ENCODE measurements around the gene NUP188. TPM values are rescaled to one million over a fixed set of nuclear protein-coding genes. Genes with fewer than 3 reads are reported as not detected.
A peak's percentile ranks its signal among the peaks of the same experiment; 100 is the strongest.

Gene NUP188
- total and polyA plus RNA-seq, 4 donors: 6.9 to 34.7 (median 19.2) TPM

- Histone ChIP-seq H3K4me1 (ENCODE audit: control insufficient read depth in 4 of 4, insufficient read depth in 4 of 4, low read length in 3 of 4) (peaks cover 0 to 13% (median 8%) of the 10 kb centered on the region in 4 donors), H3K27ac (ENCODE audit: low read depth in 1 of 2, low read length in 2 of 2) (no peak overlapping the region), H3K9me3 (ENCODE audit: control insufficient read depth in 4 of 4, low read length in 3 of 4) (no peaks in the 10 kb centered on the region), H3K9ac (ENCODE audit: low read depth in 1 of 2, low read length in 2 of 2) (no peak overlapping the region), H3K36me3 (ENCODE audit: control insufficient read depth in 4 of 4, insufficient read depth in 3 of 4, low read depth in 1 of 4, low read length in 3 of 4) (peaks cover 0 to 4% (median 0%) of the 10 kb centered on the region in 4 donors), H3K4me3 (ENCODE audit: low read depth in 1 of 3, low read length in 3 of 3) (no peak overlapping the region), H3K27me3 (ENCODE audit: control insufficient read depth in 4 of 4, insufficient read depth in 4 of 4, low read length in 3 of 4) (no peaks in the 10 kb centered on the region)
- WGBS: 87% methylated on average over 4 of the region's 4 CpGs
- TF ChIP-seq JUND (IDR thresholded peaks at IDR 0.05): no peak
- no peak for TF ChIP-seq FOXA1 (IDR thresholded peaks at IDR 0.05)
- no peak for TF ChIP-seq EGR1 (IDR thresholded peaks at IDR 0.05; ENCODE audit: low read depth in 2 of 2)
- TF ChIP-seq TAF1 (conservative IDR thresholded peaks at IDR 0.05): no peak
- no peak for TF ChIP-seq HNF4A (conservative IDR thresholded peaks at IDR 0.05)
- no peak for TF ChIP-seq HNF4G (IDR thresholded peaks at IDR 0.05)
- no peak for TF ChIP-seq ATF3 (IDR thresholded peaks at IDR 0.05)
- DNase-seq (ENCODE audit: low spot score): no peak
Measured at GRCh38 chr9:129023908-129024233, 76.4 kb downstream of the NUP188 start.

GRCh38 chr9:129026442-129027223 is 79.1 kb downstream of the NUP188 start:
- TF ChIP-seq YY1 (IDR thresholded peaks at IDR 0.05) (no peak), RAD21 (IDR thresholded peaks at IDR 0.05) (no peak)
- WGBS: 64% methylated on average over 17 of the region's 17 CpGs
- Histone ChIP-seq H3K4me1 (ENCODE audit: control insufficient read depth in 4 of 4, insufficient read depth in 4 of 4, low read length in 3 of 4) (peaks cover 0 to 13% (median 9%) of the 10 kb centered on the region in 4 donors), H3K9ac (ENCODE audit: low read depth in 1 of 2, low read length in 2 of 2) (peak overlapping the region in 1 of 2 donors; percentile 20), H3K27me3 (ENCODE audit: control insufficient read depth in 4 of 4, insufficient read depth in 4 of 4, low read length in 3 of 4) (no peaks in the 10 kb centered on the region), H3K4me3 (ENCODE audit: low read depth in 1 of 3, low read length in 3 of 3) (no peak overlapping the region), H3K9me3 (ENCODE audit: control insufficient read depth in 4 of 4, low read length in 3 of 4) (no peaks in the 10 kb centered on the region), H3K27ac (ENCODE audit: low read depth in 1 of 2, low read length in 2 of 2) (no peak overlapping the region), H3K36me3 (ENCODE audit: control insufficient read depth in 4 of 4, insufficient read depth in 3 of 4, low read depth in 1 of 4, low read length in 3 of 4) (no peaks in the 10 kb centered on the region)
- DNase-seq (ENCODE audit: low spot score): no peak

- Histone ChIP-seq H3K4me1 (ENCODE audit: control insufficient read depth in 4 of 4, insufficient read depth in 4 of 4, low read length in 3 of 4) (peaks cover 0 to 13% (median 9%) of the 10 kb centered on the region in 4 donors), H3K4me3 (ENCODE audit: low read depth in 1 of 3, low read length in 3 of 3) (peak overlapping the region; percentile 43 to 76 (median 53)), H3K9ac (ENCODE audit: low read depth in 1 of 2, low read length in 2 of 2) (peak overlapping the region in 1 of 2 donors; percentile 20), H3K36me3 (ENCODE audit: control insufficient read depth in 4 of 4, insufficient read depth in 3 of 4, low read depth in 1 of 4, low read length in 3 of 4) (no peaks in the 10 kb centered on the region), H3K27me3 (ENCODE audit: control insufficient read depth in 4 of 4, insufficient read depth in 4 of 4, low read length in 3 of 4) (no peaks in the 10 kb centered on the region), H3K9me3 (ENCODE audit: control insufficient read depth in 4 of 4, low read length in 3 of 4) (no peaks in the 10 kb centered on the region), H3K27ac (ENCODE audit: low read depth in 1 of 2, low read length in 2 of 2) (no peak overlapping the region)
- 41% methylated on average over 9 of the region's 9 CpGs for WGBS
- no peak for DNase-seq (ENCODE audit: low spot score)
- TF ChIP-seq EGR1 (IDR thresholded peaks at IDR 0.05; ENCODE audit: low read depth in 2 of 2) (no peak), RAD21 (IDR thresholded peaks at IDR 0.05) (no peak), MAX (IDR thresholded peaks at IDR 0.05) (no peak), FOXA2 (IDR thresholded peaks at IDR 0.05) (no peak), HNF4G (IDR thresholded peaks at IDR 0.05) (no peak), FOXA1 (IDR thresholded peaks at IDR 0.05) (no peak), TAF1 (conservative IDR thresholded peaks at IDR 0.05) (no peak), YY1 (IDR thresholded peaks at IDR 0.05) (no peak), RXRA (IDR thresholded peaks at IDR 0.05) (no peak), REST (IDR thresholded peaks at IDR 0.05) (no peak), ATF3 (IDR thresholded peaks at IDR 0.05) (no peak), NR2F2 (IDR thresholded peaks at IDR 0.05) (no peak), CTCF (IDR thresholded peaks at IDR 0.05; ENCODE audit: low read depth, low read length, missing input control) (no peak), GABPA (IDR thresholded peaks at IDR 0.05 in 1 of 2, conservative IDR thresholded peaks at IDR 0.05 in 1 of 2) (no peak), SP1 (IDR thresholded peaks at IDR 0.05) (no peak), JUND (IDR thresholded peaks at IDR 0.05) (no peak), ZBTB33 (IDR thresholded peaks at IDR 0.05) (no peak), HNF4A (conservative IDR thresholded peaks at IDR 0.05) (no peak)
Measured at GRCh38 chr9:129027224-129027684, 79.8 kb downstream of the NUP188 start.

All from liver (tissue), 9 donors.